HG02884 (cell line): ENCODE data around the gene SPANXB1.
"Not testable (repeated sequence)": the region's sequence is repeated elsewhere in the genome, so short reads cannot be mapped to it uniquely, and the experiment has no call there.

Experiments used
- ATAC-seq: cut with Tn5 transposase; IDR thresholded peaks from one replicate; pipeline ENCODE4 v1.9.1; 2021; ENCODE audit warnings: mild to moderate bottlenecking, moderate library complexity; ENCODE audit not compliant: unreplicated experiment

The SPANXB1 gene, protein sequence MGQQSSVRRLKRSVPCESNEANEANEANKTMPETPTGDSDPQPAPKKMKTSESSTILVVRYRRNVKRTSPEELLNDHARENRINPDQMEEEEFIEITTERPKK

DNA sequence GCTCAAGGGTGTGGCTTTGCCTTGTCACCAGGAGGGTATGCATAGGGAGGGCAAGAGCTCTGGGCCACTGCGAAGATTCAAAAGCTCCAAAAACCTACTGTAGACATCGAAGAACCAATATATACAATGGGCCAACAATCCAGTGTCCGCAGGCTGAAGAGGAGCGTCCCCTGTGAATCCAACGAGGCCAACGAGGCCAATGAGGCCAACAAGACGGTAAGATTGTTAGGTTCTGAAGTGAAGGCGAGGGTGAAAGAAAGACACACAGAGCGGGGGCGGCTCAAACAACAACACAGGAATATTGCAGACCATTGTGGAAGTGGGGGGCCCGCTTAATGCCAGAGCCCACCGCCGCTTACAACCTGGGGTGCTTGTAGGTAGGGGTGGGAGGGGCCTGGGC, at the start of gene SPANXB1:
TSS of gene SPANXB1 (plus strand) at position 27 of the 400 bp plus-strand sequence. CDS start at position 127, 100 bp downstream.
- ATAC-seq, result not testable (repeated sequence)

DNA sequence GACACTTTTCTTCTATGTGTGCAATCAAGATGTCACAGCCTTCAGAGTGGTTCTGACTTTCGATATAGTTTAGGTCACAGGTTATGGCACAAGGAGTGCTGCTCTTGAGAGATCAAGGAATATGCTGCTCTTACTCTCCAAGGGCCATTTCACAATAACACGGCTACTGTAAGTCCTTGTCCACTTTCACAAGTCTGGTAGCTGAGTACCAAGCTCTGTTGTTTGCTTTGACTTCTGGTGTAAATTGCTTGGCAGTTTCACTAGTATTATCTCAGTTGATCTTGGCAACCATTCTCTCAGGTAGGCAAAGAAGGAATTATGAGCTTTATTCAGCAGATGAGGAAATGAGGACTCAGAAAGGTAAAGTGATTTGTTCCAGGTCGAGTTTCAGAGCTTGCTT, 35.4 kb upstream of the SPANXB1 start:
- ATAC-seq, result no peak

DNA sequence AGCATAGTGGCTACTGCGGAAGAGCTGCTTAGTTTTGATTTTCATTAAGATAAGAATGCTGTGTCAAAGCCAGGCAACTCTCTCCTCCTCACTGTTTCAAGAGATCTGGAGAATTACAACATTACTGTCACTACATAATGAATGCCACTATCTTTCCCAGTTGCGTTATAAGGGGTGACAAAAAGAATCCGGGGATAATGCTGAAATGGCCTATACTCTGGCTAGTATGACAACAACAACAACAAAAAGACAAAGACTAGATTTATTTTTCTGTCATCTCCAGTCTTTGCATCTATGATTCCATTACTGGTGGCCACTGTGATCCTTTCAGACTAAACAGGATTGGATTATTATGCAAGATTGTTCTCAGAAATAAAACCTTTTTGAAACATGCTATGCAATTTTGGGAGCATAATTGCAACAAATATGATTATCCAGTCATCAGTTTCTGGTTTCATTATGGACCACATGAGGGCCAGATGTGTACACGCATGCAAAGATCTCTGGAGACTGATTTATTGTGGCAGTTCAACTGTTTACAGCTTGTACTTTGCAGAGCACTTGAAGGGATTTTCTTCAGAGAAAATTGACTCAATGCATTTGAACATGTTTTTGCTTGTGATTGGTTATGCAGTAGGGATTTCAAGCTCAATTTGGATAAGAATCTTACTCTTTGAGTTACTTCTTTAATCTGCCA, 31.1 kb upstream of the SPANXB1 start:
- ATAC-seq, result no peak

DNA sequence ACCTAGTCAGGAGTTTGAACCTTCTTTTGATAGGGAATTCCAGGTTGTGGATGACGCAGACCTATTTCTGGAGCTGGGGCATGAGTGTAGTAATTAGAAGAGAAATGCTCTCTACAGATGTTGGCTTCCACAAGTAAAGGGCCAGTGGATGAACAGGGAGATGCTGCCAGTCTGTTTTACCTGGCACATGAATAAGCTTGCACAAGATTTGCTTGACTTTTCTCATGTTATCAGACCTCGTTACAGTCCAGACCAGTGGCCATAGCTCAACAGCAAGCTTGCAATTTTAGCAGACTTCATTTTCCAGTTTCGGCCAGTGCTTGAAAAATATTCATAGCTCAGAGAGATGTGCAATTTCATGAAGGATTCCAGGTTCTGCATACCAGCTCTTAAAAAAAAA, 26.9 kb upstream of the SPANXB1 start:
- no peak for ATAC-seq

DNA sequence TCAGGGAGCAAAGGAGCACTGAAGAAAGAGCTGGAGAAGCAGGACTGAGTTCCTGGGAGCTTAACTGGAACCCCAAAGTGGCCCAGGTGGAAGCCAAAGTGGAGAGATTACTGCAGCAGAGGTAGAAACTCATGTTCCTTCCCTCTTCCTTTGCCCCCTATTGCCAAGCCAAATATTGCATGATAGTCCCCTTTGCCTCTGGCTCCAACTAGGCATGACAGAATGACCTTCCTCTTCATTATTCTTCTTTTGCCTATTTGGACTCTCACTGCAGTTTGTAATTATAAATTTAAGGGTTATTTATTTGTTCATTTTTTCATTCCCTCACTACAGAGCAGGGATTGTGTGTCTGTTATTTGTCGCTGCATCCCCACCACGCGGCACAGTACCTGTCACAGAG, 22.1 kb upstream of the SPANXB1 start:
- no peak for ATAC-seq

DNA sequence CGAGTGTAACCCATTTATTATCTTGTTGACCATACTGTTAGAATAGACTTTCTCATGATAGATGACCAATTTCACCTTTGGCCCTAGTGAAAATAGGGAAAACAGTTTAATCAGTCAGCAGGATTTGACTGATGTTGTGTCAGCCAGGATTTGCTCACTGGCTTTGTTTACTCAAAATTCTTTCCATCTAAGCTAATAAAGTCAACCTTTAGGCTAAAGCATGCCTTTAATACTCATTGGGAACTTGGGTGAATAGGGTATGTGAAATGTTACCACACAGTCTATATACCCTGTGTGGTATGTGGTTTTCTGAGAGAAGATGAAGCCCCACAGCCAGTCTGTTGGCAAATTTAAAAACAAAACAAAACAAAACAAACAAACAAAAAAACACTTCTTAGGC, 18.7 kb upstream of the SPANXB1 start:
- ATAC-seq, result no peak

DNA sequence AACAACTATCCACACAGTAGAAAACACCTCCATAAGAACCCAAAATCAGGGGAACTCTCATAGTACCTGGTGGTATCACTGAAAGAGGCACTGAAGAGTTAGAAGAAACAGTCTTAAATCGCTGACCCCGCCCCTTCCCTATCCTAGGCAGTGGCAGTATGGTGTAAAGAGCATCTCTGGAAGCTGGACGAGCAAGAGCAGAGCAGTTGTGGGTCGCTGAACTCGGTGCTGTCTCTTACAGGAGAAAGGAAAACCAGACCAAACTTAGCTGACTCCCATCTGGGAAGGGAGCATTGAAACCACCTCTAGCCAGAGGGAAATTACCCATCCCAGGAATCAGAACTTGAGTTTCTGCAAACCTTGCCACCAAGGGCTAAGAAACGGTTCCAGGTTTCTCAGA, 2.8 kb downstream of the SPANXB1 start:
- ATAC-seq, result not testable (repeated sequence)

DNA sequence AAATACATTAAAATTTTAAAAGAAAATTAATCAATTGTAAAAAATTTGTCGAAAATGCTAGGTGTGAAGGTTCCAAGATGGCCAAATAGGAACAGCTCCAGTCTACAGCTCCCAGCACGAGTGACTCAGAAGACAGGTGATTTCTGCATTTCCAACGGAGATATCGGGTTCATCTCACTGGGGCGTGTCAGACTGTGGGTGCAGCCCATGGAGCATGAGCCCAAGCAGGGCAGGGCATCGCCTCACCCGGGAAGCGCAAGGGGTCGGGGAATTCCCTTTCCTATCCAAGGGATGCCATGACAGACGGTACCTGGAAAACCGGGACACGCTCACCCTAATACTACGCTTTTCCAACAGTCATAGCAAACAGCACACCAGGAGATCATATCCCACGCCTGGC, 41.9 kb downstream of the SPANXB1 start:
- ATAC-seq, result not testable (repeated sequence)

DNA sequence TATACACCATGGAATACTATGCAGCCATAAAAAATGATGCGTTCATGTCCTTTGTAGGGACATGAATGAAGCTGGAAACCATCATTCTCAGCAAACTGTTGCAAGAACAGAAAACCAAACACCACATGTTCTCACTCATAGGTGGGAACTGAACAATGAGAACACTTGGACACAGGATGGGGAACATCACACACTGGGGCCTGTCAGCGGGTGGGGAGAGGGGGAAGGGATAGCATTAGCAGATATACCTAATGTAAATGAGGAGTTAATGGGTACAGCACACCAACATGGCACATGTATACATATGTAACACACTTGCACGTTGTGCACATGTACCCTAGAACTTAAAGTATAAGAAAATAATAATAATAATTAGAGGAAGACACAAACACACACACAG, 47.5 kb downstream of the SPANXB1 start:
- ATAC-seq, result not testable (repeated sequence)

DNA sequence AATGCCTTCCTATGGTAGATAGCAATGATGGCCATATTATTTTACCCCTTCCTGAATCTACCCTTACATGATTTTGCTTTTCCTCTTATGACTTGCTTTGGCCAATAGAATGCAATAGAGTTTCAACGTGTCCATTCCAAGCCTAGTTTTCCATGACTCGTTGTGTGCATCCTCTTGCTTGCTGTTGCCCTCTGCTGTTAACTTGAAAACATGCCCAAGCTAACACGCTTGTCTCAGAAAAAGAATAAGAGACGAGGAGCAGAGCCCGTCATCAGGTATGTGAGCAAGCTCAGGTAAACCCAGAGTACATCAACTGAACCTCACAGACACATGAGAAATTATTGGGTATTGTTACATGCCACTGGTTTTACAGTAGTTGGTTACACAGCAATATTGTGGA, 49.7 kb downstream of the SPANXB1 start:
- not testable (repeated sequence) for ATAC-seq
